GM08714 (cell line): ENCODE measurements around the gene MXD3.
A peak's percentile ranks its signal among the peaks of the same experiment; 100 is the strongest.
"Not testable (repeated sequence)": the region's sequence is repeated elsewhere in the genome, so short reads cannot be mapped to it uniquely, and the experiment has no call there.

ENCODE experiments used
- H3K4me3 ChIP-seq: fragments of 200-500 bp; sonication (Bioruptor generic); 2 replicates; pipeline ENCODE4 v1.5.1; 2014; ENCODE audit warnings: mild to moderate bottlenecking, low read length, inconsistent platforms
- ZNF274 ChIP-seq: IDR thresholded peaks from 2 replicates; pipeline ENCODE4 v1.6.1; 2012; ENCODE audit warnings: mild to moderate bottlenecking, low read depth, low read length

The MXD3 gene

GRCh38 chr5:177351392-177352329 lies 40.0 kb upstream of the MXD3 start, which contains the start of gene LMAN2:
Gene LMAN2, minus strand, starts transcription at chr5:177351668. Its CDS starts 21 bp downstream, at chr5:177351647.
- TF ChIP-seq ZNF274: no peak
- peak within 1 kb of the TSS; percentile 84 for H3K4me3 ChIP-seq

GRCh38 chr5:177350776-177351391 lies 39.2 kb upstream of the MXD3 start:
- no peak for TF ChIP-seq ZNF274
- H3K4me3 ChIP-seq: peak overlapping the region; percentile 84

- TF ChIP-seq ZNF274: no peak
- peak overlapping the region; percentile 84; the same call in 1 of the 2 replicates for H3K4me3 ChIP-seq
Measured at GRCh38 chr5:177349762-177350161, 38.1 kb upstream of the MXD3 start.

GRCh38 chr5:177349362-177349647 lies 37.6 kb upstream of the MXD3 start:
- H3K4me3 ChIP-seq: no peak overlapping the region

GRCh38 chr5:177347699-177348098 lies 36.0 kb upstream of the MXD3 start:
- no peak overlapping the region for H3K4me3 ChIP-seq
- no peak for TF ChIP-seq ZNF274

More at GRCh38 chr5:177349362-177349647, 37.6 kb upstream of the MXD3 start:
- TF ChIP-seq ZNF274: no peak

- no peak overlapping the region for H3K4me3 ChIP-seq
- TF ChIP-seq ZNF274: no peak
Measured at GRCh38 chr5:177346820-177347219, 35.1 kb upstream of the MXD3 start.

- TF ChIP-seq ZNF274: no peak
Measured at GRCh38 chr5:177344891-177345290, 33.2 kb upstream of the MXD3 start.

GRCh38 chr5:177343777-177344176 lies 32.1 kb upstream of the MXD3 start:
- no peak for TF ChIP-seq ZNF274
- H3K4me3 ChIP-seq: no peak overlapping the region

More at GRCh38 chr5:177344891-177345290, 33.2 kb upstream of the MXD3 start:
- H3K4me3 ChIP-seq: no peak overlapping the region

- H3K4me3 ChIP-seq: not testable (repeated sequence)
Measured at GRCh38 chr5:177343000-177343399, 31.3 kb upstream of the MXD3 start.

- no peak overlapping the region for H3K4me3 ChIP-seq
- TF ChIP-seq ZNF274: no peak
Measured at GRCh38 chr5:177339107-177339638, 27.5 kb upstream of the MXD3 start.

GRCh38 chr5:177338251-177339106 lies 26.8 kb upstream of the MXD3 start:
- no peak for TF ChIP-seq ZNF274
- H3K4me3 ChIP-seq: no peak overlapping the region

GRCh38 chr5:177336603-177337494 lies 25.2 kb upstream of the MXD3 start:
- TF ChIP-seq ZNF274: no peak
- H3K4me3 ChIP-seq: no peak overlapping the region

- H3K4me3 ChIP-seq: no peak overlapping the region
- TF ChIP-seq ZNF274: no peak
Measured at GRCh38 chr5:177336112-177336511, 24.4 kb upstream of the MXD3 start.
